OCI-LY7 (cell line): ENCODE results near the gene AKAP12. TPM values are rescaled to one million over a fixed set of nuclear protein-coding genes. Genes with fewer than 3 reads are reported as not detected.

Experiments used
- BruUV-seq: library from RNA; stranded (reverse); fragments of 400-500 nt; replicated peaks from 2 replicates; lab custom pipeline; 2021; lab: Mats Ljungman, UMichigan
- CTCF ChIA-PET: fragments of 300-600 bp; sonication (Branson Sonifier 250); formaldehyde crosslinking; loops from one replicate; lab custom pipeline; 2022; ENCODE audit warnings: antibody characterized with exemption; ENCODE audit not compliant: unreplicated experiment; lab: Charles Lee
- POLR2A ChIA-PET: fragments of 300-600 bp; sonication (Branson Sonifier 250); formaldehyde crosslinking; loops from one replicate; lab custom pipeline; 2022; ENCODE audit warnings: antibody characterized with exemption; lab: Charles Lee
- DNase-seq: peaks from one replicate; pipeline ENCODE4 v3.0.0-alpha.2; 2015; ENCODE audit warnings: low spot score
- H2AFZ ChIP-seq: fragments of 200-600 bp; sonication (generic), shearing (Covaris generic); 2 replicates; pipeline ENCODE4 v1.6.1; 2014; ENCODE audit warnings: mild to moderate bottlenecking, antibody characterized with exemption, low read length, moderate library complexity
- H3K27ac ChIP-seq: fragments of 200-600 bp; sonication (generic); 2 replicates; pipeline ENCODE4 v1.5.1; 2014; ENCODE audit warnings: mixed run types, low read depth, mild to moderate bottlenecking, moderate library complexity, low read length, inconsistent platforms; ENCODE audit not compliant: poor library complexity, severe bottlenecking
- H3K36me3 ChIP-seq: fragments of 200-600 bp; sonication (generic); 2 replicates; pipeline ENCODE4 v1.6.1; 2014; ENCODE audit warnings: mild to moderate bottlenecking, antibody characterized with exemption, low read length, moderate library complexity, mixed read lengths; ENCODE audit not compliant: insufficient read depth
- H3K4me1 ChIP-seq: fragments of 200-600 bp; sonication (generic); 2 replicates; pipeline ENCODE4 v1.5.1; 2014; ENCODE audit warnings: mild to moderate bottlenecking, low read length; ENCODE audit not compliant: insufficient read depth, poor library complexity, severe bottlenecking
- H3K4me2 ChIP-seq: fragments of 200-600 bp; sonication (generic); 2 replicates; pipeline ENCODE4 v1.6.1; 2014; ENCODE audit warnings: mild to moderate bottlenecking, low read length
- H3K4me3 ChIP-seq: fragments of 200-600 bp; sonication (generic); 2 replicates; pipeline ENCODE4 v1.5.1; 2014; ENCODE audit warnings: mild to moderate bottlenecking, low read depth, low read length; ENCODE audit not compliant: poor library complexity, severe bottlenecking
- H3K79me2 ChIP-seq: fragments of 200-600 bp; sonication (generic); 2 replicates; pipeline ENCODE4 v1.6.1; 2016; ENCODE audit warnings: low read depth, mild to moderate bottlenecking, low read length, moderate library complexity, mixed read lengths; ENCODE audit not compliant: insufficient read depth
- H3K9me2 ChIP-seq: fragments of 200-600 bp; sonication (generic); 2 replicates; pipeline ENCODE4 v1.6.1; 2016; ENCODE audit warnings: mild to moderate bottlenecking, low read length, mixed read lengths; ENCODE audit not compliant: insufficient read depth
- H3K9me3 ChIP-seq: fragments of 200-600 bp; sonication (generic); 2 replicates; pipeline ENCODE4 v1.6.1; 2014; ENCODE audit warnings: mild to moderate bottlenecking, mixed run types, low read length, mixed read lengths
- H4K20me1 ChIP-seq: fragments of 200-600 bp; sonication (generic); 2 replicates; pipeline ENCODE4 v1.6.1; 2014; ENCODE audit warnings: mild to moderate bottlenecking, antibody characterized with exemption, low read length, moderate library complexity, mixed read lengths; ENCODE audit not compliant: insufficient read depth
- EZH2phosphoT487 ChIP-seq: fragments of 200-600 bp; sonication (generic); IDR thresholded peaks from 2 replicates; pipeline ENCODE4 v1.6.1; 2018; ENCODE audit warnings: low read depth, borderline replicate concordance, mild to moderate bottlenecking, mixed run types, antibody characterized with exemption, low read length, moderate library complexity, mixed read lengths
- intact Hi-C: fragments of 100-400 bp; cut with micrococcal nuclease; formaldehyde crosslinking; loops from one replicate; pipeline ENCODE4 v1.10.0; 2022; ENCODE audit not compliant: unreplicated experiment
- total RNA-seq, 2 experiments: library from RNA; depleted of rRNA in 1 of 2; stranded (reverse); fragments of >200 nt in 1 of 2; shearing (Covaris generic) in 1 of 2; gene quantifications; 2 replicates each; pipeline ENCODE4 v1.2.3, GENCODE V29; 2014 to 2022
- TF ChIP-seq, protein P1 (sequence below): fragments of 200-600 bp; sonication (generic); conservative IDR thresholded peaks from 2 replicates; pipeline ENCODE4 v1.5.1; 2014; ENCODE audit warnings: mild to moderate bottlenecking, antibody characterized with exemption, low read length, moderate library complexity, mixed read lengths

Gene AKAP12
- total RNA-seq, 2 experiments from 2014 or later = 0.23 TPM; not detected in 1

DNA sequence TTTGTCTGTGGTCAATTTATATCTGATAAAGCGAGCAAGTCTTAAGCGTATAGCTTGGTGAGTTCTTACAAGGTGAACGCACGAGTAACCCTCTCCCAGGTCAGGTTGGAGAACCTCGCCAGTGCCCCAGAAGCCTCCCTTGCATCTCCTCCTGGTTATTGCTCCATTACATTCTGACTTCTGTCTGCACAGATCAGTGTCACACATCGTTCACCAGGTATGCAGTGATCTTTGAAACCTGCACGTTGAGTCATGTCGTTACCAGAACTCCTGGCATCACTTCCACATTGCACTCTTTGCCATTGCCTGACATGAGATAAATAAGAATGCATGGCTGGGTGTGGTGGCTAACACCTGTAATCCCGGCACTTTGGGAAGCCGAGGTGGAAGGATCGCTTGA, 44.2 kb downstream of the AKAP12 start:
- Histone ChIP-seq H3K36me3 (no peaks in the 10 kb centered on the region), H3K4me3 (no peak overlapping the region), H2AFZ (no peak overlapping the region), H3K79me2 (no peaks in the 10 kb centered on the region), H3K9me3 (no peaks in the 10 kb centered on the region), H3K27ac (no peak overlapping the region), H3K9me2 (no peaks in the 10 kb centered on the region), H3K4me1 (no peaks in the 10 kb centered on the region), H3K4me2 (no peak overlapping the region), H4K20me1 (no peaks in the 10 kb centered on the region)
- ChIA-PET CTCF (no interaction called here), POLR2A (no interaction called here)
- no peak for TF ChIP-seq EZH2phosphoT487
- TF ChIP-seq, protein P1, sequence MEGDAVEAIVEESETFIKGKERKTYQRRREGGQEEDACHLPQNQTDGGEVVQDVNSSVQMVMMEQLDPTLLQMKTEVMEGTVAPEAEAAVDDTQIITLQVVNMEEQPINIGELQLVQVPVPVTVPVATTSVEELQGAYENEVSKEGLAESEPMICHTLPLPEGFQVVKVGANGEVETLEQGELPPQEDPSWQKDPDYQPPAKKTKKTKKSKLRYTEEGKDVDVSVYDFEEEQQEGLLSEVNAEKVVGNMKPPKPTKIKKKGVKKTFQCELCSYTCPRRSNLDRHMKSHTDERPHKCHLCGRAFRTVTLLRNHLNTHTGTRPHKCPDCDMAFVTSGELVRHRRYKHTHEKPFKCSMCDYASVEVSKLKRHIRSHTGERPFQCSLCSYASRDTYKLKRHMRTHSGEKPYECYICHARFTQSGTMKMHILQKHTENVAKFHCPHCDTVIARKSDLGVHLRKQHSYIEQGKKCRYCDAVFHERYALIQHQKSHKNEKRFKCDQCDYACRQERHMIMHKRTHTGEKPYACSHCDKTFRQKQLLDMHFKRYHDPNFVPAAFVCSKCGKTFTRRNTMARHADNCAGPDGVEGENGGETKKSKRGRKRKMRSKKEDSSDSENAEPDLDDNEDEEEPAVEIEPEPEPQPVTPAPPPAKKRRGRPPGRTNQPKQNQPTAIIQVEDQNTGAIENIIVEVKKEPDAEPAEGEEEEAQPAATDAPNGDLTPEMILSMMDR = no peak
- intact Hi-C loops = no loop called here
- BruUV-seq = no TSS peak
- no peak for DNase-seq

DNA sequence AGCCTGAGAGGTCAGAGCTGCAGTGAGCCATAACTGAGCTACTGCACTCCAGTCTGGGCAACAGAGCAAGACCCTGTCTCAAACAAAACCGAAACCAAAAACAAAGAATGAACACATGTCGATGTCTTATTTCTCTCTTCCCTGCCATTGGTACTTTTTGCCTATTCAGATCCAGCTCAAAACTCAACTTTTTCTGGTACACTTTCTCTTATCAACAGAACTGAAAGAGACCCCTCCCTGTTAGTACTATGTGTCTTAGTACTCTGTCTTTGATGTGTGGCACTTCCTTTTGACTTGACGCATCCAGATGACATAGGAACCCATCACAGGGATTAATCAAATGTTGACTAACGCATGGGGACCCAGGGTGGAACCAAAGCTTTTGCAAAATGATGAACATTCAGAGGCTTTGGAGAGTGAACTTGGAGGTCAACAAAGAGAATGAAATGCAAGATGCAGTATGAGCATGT, 44.8 kb downstream of the AKAP12 start:
- H3K9me2 ChIP-seq = no peaks in the 10 kb centered on the region
- no peak overlapping the region for H2AFZ ChIP-seq
- CTCF ChIA-PET = no interaction called here
- H3K36me3 ChIP-seq = no peaks in the 10 kb centered on the region
- intact Hi-C loops = no loop called here
- no TSS peak for BruUV-seq
- no peak overlapping the region for H3K4me3 ChIP-seq
- no peaks in the 10 kb centered on the region for H3K4me1 ChIP-seq
- no peaks in the 10 kb centered on the region for H3K79me2 ChIP-seq
- H3K4me2 ChIP-seq = no peak overlapping the region
- no peak for DNase-seq
- POLR2A ChIA-PET = no interaction called here
- H3K9me3 ChIP-seq = no peaks in the 10 kb centered on the region
- TF ChIP-seq, protein P1 = no peak
- no peak for TF ChIP-seq EZH2phosphoT487
- no peak overlapping the region for H3K27ac ChIP-seq
- no peaks in the 10 kb centered on the region for H4K20me1 ChIP-seq

DNA sequence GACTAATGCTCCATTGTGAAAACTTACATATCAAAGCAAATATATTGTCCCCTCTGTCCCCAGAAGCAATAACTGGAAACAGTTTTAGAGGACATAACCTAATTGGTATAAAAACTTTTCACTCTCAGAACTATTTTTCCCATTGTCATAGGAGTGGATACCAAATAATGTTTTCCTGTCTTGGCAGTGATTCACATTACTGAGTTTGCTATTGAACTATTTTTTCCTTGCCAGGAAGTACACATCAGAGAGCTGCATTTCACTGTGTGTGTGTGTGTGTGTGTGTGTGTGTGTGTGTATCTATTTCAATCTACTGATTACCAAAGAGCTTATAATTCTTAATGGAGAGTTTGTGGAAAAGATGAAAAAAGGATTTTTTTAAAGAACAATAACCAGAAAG, 45.4 kb downstream of the AKAP12 start:
- intact Hi-C loops = no loop called here
- Histone ChIP-seq H3K79me2 (no peaks in the 10 kb centered on the region), H3K4me3 (no peak overlapping the region), H3K9me3 (no peaks in the 10 kb centered on the region), H3K27ac (no peak overlapping the region), H2AFZ (no peak overlapping the region), H3K4me2 (no peak overlapping the region), H4K20me1 (no peaks in the 10 kb centered on the region), H3K4me1 (no peaks in the 10 kb centered on the region), H3K9me2 (no peaks in the 10 kb centered on the region), H3K36me3 (no peaks in the 10 kb centered on the region)
- ChIA-PET CTCF (no interaction called here), POLR2A (no interaction called here)
- no peak for DNase-seq
- BruUV-seq = no TSS peak
- TF ChIP-seq EZH2phosphoT487 = no peak
- TF ChIP-seq, protein P1 = no peak
